Trophoblast cell (in vitro differentiated cells and primary cell): ENCODE data around the gene WDTC1.
A peak's percentile ranks its signal among the peaks of the same experiment; 100 is the strongest.
"Not testable (repeated sequence)": the region's sequence is repeated elsewhere in the genome, so short reads cannot be mapped to it uniquely, and the experiment has no call there.

ENCODE experiments used
- DNase-seq, 2 donors: peaks; one replicate each; pipeline ENCODE4 v3.0.0-alpha.2; 2016
- H2AFZ ChIP-seq: 2 replicates; pipeline ENCODE4 v1.6.1; 2013; ENCODE audit warnings: low read length, moderate library complexity, mild to moderate bottlenecking; ENCODE audit not compliant: insufficient read depth, poor library complexity
- H2AK5ac ChIP-seq: 2 replicates; pipeline ENCODE4 v1.6.1; 2013; ENCODE audit warnings: mild to moderate bottlenecking, low read length
- H2BK120ac ChIP-seq: 2 replicates; pipeline ENCODE4 v1.6.1; 2013; ENCODE audit warnings: low read length, mild to moderate bottlenecking, moderate library complexity; ENCODE audit not compliant: insufficient read depth, poor library complexity
- H2BK12ac ChIP-seq: 2 replicates; pipeline ENCODE4 v1.6.1; 2013; ENCODE audit warnings: mild to moderate bottlenecking, low read length, moderate library complexity
- H2BK5ac ChIP-seq: 2 replicates; pipeline ENCODE4 v1.6.1; 2013; ENCODE audit warnings: low read length, low read depth, moderate library complexity, mild to moderate bottlenecking; ENCODE audit not compliant: poor library complexity
- H3K14ac ChIP-seq: 2 replicates; pipeline ENCODE4 v1.6.1; 2013; ENCODE audit warnings: mild to moderate bottlenecking, low read length
- H3K18ac ChIP-seq: 2 replicates; pipeline ENCODE4 v1.6.1; 2013; ENCODE audit warnings: mild to moderate bottlenecking, low read length
- H3K23ac ChIP-seq: 2 replicates; pipeline ENCODE4 v1.6.1; 2013; ENCODE audit warnings: low read length
- H3K27ac ChIP-seq: 2 replicates; pipeline ENCODE4 v1.5.1; 2013; ENCODE audit warnings: low read depth, mild to moderate bottlenecking, inconsistent platforms, low read length, moderate library complexity
- H3K27me3 ChIP-seq: 2 replicates; pipeline ENCODE4 v1.6.1; 2013; ENCODE audit warnings: inconsistent platforms, mild to moderate bottlenecking, low read length, moderate library complexity; ENCODE audit not compliant: insufficient read depth
- H3K36me3 ChIP-seq, 2 experiments: 1 replicate in 1 of 2; 2 replicates in 1 of 2; pipeline ENCODE4 v1.6.1; 2013; ENCODE audit warnings: low read length in 2 of 2, mild to moderate bottlenecking in 2 of 2, moderate library complexity in 1 of 2; ENCODE audit not compliant: insufficient read depth in 2 of 2, control insufficient read depth in 1 of 2
- H3K4ac ChIP-seq: 2 replicates; pipeline ENCODE4 v1.6.1; 2013; ENCODE audit warnings: low read depth, mild to moderate bottlenecking, low read length, moderate library complexity
- H3K4me1 ChIP-seq, 2 experiments: 1 replicate in 1 of 2; 2 replicates in 1 of 2; pipeline ENCODE4 v1.6.1; 2013; ENCODE audit warnings: low read length in 2 of 2, mild to moderate bottlenecking in 2 of 2, moderate library complexity in 1 of 2; ENCODE audit not compliant: insufficient read depth in 2 of 2, control insufficient read depth in 1 of 2
- H3K4me2 ChIP-seq: 2 replicates; pipeline ENCODE4 v1.6.1; 2013; ENCODE audit warnings: inconsistent platforms, mild to moderate bottlenecking, low read length, moderate library complexity
- H3K4me3 ChIP-seq: 2 replicates; pipeline ENCODE4 v1.5.1; 2013; ENCODE audit warnings: mild to moderate bottlenecking, low read depth, low read length, inconsistent platforms
- H3K79me1 ChIP-seq: one replicate; pipeline ENCODE4 v1.6.1; 2013; ENCODE audit warnings: low read length
- H3K79me2 ChIP-seq: 2 replicates; pipeline ENCODE4 v1.6.1; 2013; ENCODE audit warnings: low read length, mild to moderate bottlenecking; ENCODE audit not compliant: control insufficient read depth, insufficient read depth, poor library complexity
- H3K9ac ChIP-seq: 2 replicates; pipeline ENCODE4 v1.6.1; 2013; ENCODE audit warnings: mild to moderate bottlenecking, low read length
- H3K9me3 ChIP-seq: 2 replicates; pipeline ENCODE4 v1.6.1; 2013; ENCODE audit warnings: low read depth, mild to moderate bottlenecking, control low read depth, inconsistent platforms, low read length; ENCODE audit not compliant: insufficient read depth
- H4K12ac ChIP-seq: 2 replicates; pipeline ENCODE4 v1.6.1; 2013; ENCODE audit warnings: low read depth, mild to moderate bottlenecking, low read length, moderate library complexity
- H4K8ac ChIP-seq: 2 replicates; pipeline ENCODE4 v1.6.1; 2013; ENCODE audit warnings: low read depth, mild to moderate bottlenecking, low read length, moderate library complexity
- H4K91ac ChIP-seq: one replicate; pipeline ENCODE4 v1.6.1; 2013; ENCODE audit warnings: low read depth, mild to moderate bottlenecking, low read length, moderate library complexity
- WGBS: extraction: QIAGEN DNeasy Blood & Tissue Kit; methylation state at CpG from one replicate; pipeline ENCODE4 v1.1.7; 2013; ENCODE audit warnings: missing lambda C conversion rate; ENCODE audit not compliant: insufficient read length, insufficient coverage; ENCODE audit errors: extremely low coverage; 5-methylcytosine and 5-hydroxymethylcytosine counted together

WDTC1 gene

DNA sequence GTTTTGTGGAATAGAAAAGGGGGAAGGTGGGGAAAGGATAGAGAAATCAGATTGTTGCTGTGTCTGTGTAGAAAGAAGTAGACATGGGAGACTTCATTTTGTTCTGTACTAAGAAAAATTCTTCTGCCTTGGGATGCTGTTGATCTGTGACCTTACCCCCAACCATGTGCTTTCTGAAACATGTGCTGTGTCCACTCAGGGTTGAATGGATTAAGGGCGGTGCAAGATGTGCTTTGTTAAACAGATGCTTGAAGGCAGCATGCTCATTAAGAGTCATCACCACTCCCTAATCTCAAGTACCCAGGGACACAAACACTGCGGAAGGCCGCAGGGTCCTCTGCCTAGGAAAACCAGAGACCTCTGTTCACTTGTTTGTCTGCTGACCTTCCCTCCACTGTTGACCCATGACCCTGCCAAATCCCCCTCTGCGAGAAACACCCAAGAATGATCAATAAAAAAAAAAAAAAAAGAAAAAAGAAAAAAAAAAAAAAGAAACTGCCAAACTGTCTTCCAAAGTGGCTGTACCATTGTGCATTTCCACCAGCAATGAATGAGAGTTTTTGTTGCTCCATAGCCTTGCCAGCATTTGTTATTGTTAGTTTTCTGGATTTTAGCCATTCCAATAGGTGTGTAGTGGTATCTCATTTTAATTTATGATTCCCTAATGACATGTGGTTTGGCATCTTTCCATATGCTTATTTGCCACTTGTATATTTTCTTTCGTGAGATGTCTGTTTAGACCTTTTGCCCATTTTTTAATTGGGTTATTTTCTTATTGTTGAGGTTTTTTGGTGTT lies 13.5 kb upstream of the WDTC1 start:
- not testable (repeated sequence) for H2BK120ac ChIP-seq, H3K27ac ChIP-seq, H4K12ac ChIP-seq, DNase-seq, H3K18ac ChIP-seq, H3K23ac ChIP-seq, H3K14ac ChIP-seq, H3K79me1 ChIP-seq, H3K9ac ChIP-seq, H3K4me1 ChIP-seq, H3K9me3 ChIP-seq, H4K91ac ChIP-seq, H3K4me2 ChIP-seq, H2BK12ac ChIP-seq, H3K79me2 ChIP-seq, H2AFZ ChIP-seq, H3K36me3 ChIP-seq, H3K4ac ChIP-seq, H2BK5ac ChIP-seq, H2AK5ac ChIP-seq, H4K8ac ChIP-seq, H3K27me3 ChIP-seq, H3K4me3 ChIP-seq
- WGBS = no CpG with 5 or more reads among the region's 5 CpGs

DNA sequence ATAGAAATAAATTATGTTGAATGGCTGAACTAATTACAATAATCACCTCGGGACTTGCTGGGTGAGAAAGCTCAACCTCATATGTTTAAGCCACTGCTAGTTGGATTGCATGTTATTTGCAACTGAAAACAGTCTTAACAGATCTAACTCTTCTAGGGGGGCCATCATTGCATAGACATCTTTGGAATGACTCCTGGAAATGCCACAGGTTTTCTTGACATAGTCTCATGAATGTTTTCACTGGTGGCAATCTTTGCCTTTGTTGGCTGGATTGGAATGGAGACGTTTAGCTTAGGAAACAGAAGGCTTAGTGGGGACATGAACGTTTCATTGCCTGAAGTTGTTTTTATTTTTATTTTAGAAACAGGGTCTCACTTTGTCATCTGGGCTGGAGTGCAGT lies 8.8 kb upstream of the WDTC1 start:
- no peak overlapping the region for H3K14ac ChIP-seq
- H3K4me3 ChIP-seq = no peak overlapping the region
- H3K9ac ChIP-seq = no peak overlapping the region
- no peaks in the 10 kb centered on the region for H3K27me3 ChIP-seq
- H2AFZ ChIP-seq = no peak overlapping the region
- no peaks in the 10 kb centered on the region for H3K4me1 ChIP-seq
- H3K79me1 ChIP-seq = no peaks in the 10 kb centered on the region
- H4K91ac ChIP-seq = no peak overlapping the region
- no peak overlapping the region for H3K18ac ChIP-seq
- WGBS = no CpG with 5 or more reads among the region's 3 CpGs
- H3K4me2 ChIP-seq = no peak overlapping the region
- no peak overlapping the region for H2BK120ac ChIP-seq
- H3K23ac ChIP-seq = no peak overlapping the region
- H4K12ac ChIP-seq = no peak overlapping the region
- DNase-seq = peak; percentile 27 to 81
- H3K79me2 ChIP-seq = no peaks in the 10 kb centered on the region
- H3K4ac ChIP-seq = no peak overlapping the region
- H3K9me3 ChIP-seq = no peaks in the 10 kb centered on the region
- no peak overlapping the region for H2AK5ac ChIP-seq
- H2BK5ac ChIP-seq = no peak overlapping the region
- H3K36me3 ChIP-seq = no peaks in the 10 kb centered on the region
- H4K8ac ChIP-seq = no peak overlapping the region
- no peak overlapping the region for H2BK12ac ChIP-seq
- H3K27ac ChIP-seq = no peak overlapping the region

DNA sequence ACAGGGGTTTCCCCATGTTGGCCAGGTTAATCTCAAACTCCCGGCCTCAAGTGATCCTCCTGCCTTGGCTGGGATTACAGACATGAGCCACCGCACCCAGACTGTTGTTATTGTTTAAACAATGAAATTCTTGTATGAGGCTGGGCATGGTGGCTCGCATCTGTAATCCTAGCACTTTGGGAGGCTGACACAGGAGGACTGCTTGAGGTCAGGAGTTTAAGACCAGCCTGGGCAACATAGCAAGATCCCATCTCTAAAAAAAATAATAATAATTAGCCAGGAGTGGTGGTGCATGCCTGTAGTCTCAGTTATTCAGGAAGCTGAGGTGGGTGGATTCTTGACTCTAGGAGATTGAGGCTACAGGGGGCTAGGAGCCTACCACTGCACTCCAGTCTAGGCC lies 6.7 kb upstream of the WDTC1 start:
- H3K27ac ChIP-seq = no peak overlapping the region
- no peaks in the 10 kb centered on the region for H3K4me1 ChIP-seq
- no peak overlapping the region for H2AK5ac ChIP-seq
- H4K12ac ChIP-seq = no peak overlapping the region
- no peak overlapping the region for H2BK120ac ChIP-seq
- no peak overlapping the region for H3K14ac ChIP-seq
- no peaks in the 10 kb centered on the region for H3K27me3 ChIP-seq
- no peak overlapping the region for H2BK5ac ChIP-seq
- no peaks in the 10 kb centered on the region for H3K36me3 ChIP-seq
- DNase-seq = no peak
- no peak overlapping the region for H3K23ac ChIP-seq
- no peak overlapping the region for H2BK12ac ChIP-seq
- no peak overlapping the region for H3K9ac ChIP-seq
- no peak overlapping the region for H3K4me2 ChIP-seq
- H3K9me3 ChIP-seq = no peaks in the 10 kb centered on the region
- H3K18ac ChIP-seq = no peak overlapping the region
- no peak overlapping the region for H3K4ac ChIP-seq
- no CpG with 5 or more reads among the region's 3 CpGs for WGBS
- H2AFZ ChIP-seq = no peak overlapping the region
- H4K91ac ChIP-seq = no peak overlapping the region
- no peak overlapping the region for H4K8ac ChIP-seq
- no peaks in the 10 kb centered on the region for H3K79me2 ChIP-seq
- H3K79me1 ChIP-seq = no peaks in the 10 kb centered on the region
- no peak overlapping the region for H3K4me3 ChIP-seq

DNA sequence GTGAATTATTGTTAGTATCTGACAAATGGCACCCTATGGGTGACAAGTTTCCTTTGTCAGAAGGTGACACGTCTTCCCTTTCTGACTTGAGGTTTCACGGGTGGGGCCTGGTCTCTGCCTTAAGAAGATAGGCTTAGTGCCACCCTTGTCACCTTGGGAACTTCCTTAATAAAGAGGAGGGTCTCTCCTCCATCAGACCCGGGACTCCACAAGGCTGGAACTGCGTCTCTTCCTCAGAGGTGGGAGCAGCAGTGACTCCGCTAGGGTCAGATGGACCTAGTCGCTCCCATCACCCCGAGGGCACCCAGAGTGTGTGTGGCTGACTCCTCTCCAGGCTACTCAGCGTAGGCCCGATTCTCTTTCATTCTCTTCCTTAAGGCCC lies 774 bp upstream of the WDTC1 start:
- Histone ChIP-seq H3K27ac (no peak overlapping the region), H2BK120ac (peak overlapping the region; percentile 29), H2AFZ (peak overlapping the region; percentile 79), H3K14ac (peak overlapping the region; percentile 12), H3K23ac (no peak overlapping the region), H4K8ac (peak overlapping the region; percentile 90), H4K91ac (no peak overlapping the region), H2AK5ac (no peak overlapping the region), H3K4me2 (peak overlapping the region; percentile 79), H3K4ac (no peak overlapping the region), H3K4me1 (peaks cover 4 to 6% of the 10 kb centered on the region in 2 experiments), H2BK12ac (no peak overlapping the region), H3K9me3 (no peaks in the 10 kb centered on the region), H2BK5ac (no peak overlapping the region), H3K27me3 (no peaks in the 10 kb centered on the region), H3K79me2 (no peaks in the 10 kb centered on the region), H3K9ac (no peak overlapping the region), H3K4me3 (no peak overlapping the region), H3K79me1 (peaks cover 4% of the 10 kb centered on the region), H3K18ac (no peak overlapping the region), H4K12ac (peak overlapping the region; percentile 71), H3K36me3 (no peaks in the 10 kb centered on the region)
- DNase-seq = peak in 1 of 2 donors; percentile 22
- no CpG with 5 or more reads among the region's 9 CpGs for WGBS
